HFF-Myc (cell line): Measurements from ENCODE around the gene STXBP4.

Experiments used
- DNase-seq: peaks from one replicate; pipeline ENCODE4 v3.0.0-alpha.2; 2011; ENCODE audit warnings: low read depth; ENCODE audit errors: extremely low read depth
- H3K4me3 ChIP-seq: replicated peaks from 2 replicates; pipeline ENCODE4 v1.5.1; 2011; ENCODE audit warnings: low read depth, mild to moderate bottlenecking, control low read depth, low read length
- TF ChIP-seq, protein P1 (sequence below): IDR thresholded peaks from 2 replicates; pipeline ENCODE4 v1.5.1; 2012; ENCODE audit warnings: mild to moderate bottlenecking, low read depth, low read length, control low read depth; ENCODE audit errors: missing control alignments

STXBP4 gene

DNA sequence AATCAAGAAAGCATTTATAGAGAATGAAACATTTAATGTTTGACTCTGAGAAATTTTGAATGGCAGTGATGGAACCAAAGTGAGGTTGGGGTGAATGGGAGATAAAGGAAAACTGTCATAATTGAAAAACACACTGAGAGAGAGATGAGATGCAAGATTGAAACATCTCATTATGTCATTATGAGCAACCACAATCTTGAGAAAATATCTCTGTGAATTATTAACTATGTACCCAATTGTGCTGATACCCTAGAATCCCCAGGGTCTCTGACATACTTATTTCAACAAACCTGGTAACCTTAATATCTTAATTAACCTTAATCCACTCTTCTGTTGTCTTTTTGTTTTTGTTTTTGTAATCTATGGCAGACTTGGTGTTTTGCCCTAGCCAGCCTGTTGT is 152.7 kb downstream of the STXBP4 start:
- H3K4me3 ChIP-seq = no peak overlapping the region
- TF ChIP-seq, protein P1, sequence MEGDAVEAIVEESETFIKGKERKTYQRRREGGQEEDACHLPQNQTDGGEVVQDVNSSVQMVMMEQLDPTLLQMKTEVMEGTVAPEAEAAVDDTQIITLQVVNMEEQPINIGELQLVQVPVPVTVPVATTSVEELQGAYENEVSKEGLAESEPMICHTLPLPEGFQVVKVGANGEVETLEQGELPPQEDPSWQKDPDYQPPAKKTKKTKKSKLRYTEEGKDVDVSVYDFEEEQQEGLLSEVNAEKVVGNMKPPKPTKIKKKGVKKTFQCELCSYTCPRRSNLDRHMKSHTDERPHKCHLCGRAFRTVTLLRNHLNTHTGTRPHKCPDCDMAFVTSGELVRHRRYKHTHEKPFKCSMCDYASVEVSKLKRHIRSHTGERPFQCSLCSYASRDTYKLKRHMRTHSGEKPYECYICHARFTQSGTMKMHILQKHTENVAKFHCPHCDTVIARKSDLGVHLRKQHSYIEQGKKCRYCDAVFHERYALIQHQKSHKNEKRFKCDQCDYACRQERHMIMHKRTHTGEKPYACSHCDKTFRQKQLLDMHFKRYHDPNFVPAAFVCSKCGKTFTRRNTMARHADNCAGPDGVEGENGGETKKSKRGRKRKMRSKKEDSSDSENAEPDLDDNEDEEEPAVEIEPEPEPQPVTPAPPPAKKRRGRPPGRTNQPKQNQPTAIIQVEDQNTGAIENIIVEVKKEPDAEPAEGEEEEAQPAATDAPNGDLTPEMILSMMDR = no peak
- no peak for DNase-seq

DNA sequence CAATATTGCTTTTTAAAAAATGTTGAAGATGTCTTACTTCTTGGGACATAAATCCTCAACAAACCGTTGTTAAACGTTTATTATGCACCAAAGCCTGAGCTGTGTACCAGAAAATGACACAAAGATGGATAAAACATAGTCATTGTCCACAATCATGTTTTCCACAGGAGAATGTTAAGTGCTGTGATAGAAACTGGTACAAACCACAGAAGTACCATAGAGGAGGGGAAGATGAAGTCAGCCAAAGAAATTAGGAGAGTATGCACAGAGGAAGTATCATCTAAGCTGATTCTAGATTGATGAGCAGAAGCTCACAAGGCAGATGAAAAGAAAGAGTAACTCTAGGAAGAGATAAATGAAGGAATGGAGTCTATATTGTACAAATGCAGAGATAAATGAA is 153.5 kb downstream of the STXBP4 start:
- DNase-seq = no peak
- TF ChIP-seq, protein P1 = no peak
- H3K4me3 ChIP-seq = no peak overlapping the region

- TF ChIP-seq, protein P1 = no peak
- no peak for DNase-seq
Measured at GRCh38 chr17:55124730-55125360, 156.3 kb downstream of the STXBP4 start.

DNA sequence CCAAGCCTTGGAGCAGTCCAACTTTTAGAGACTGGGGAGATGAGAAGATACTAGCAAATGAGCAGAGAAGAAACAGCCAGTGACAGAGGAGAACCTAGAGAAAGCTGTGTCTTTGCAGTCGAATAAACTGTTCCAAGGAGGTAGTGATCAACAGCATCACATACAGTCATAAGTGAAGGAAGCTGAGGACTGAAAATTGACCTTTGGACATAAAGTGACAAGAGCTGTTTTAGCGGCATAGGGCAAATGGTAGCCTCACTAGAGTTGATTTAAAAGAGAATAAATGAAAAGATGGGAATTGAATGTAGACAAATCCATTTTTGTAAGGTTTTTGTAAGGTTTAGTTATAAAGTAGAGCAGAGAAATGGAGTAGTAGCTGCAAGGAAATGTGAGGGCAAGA is 165.0 kb downstream of the STXBP4 start:
- H3K4me3 ChIP-seq = no peak overlapping the region
- TF ChIP-seq, protein P1 = no peak
- no peak for DNase-seq

More at GRCh38 chr17:55124730-55125360, 156.3 kb downstream of the STXBP4 start:
- no peak overlapping the region for H3K4me3 ChIP-seq

GRCh38 chr17:55134486-55135157 is 166.1 kb downstream of the STXBP4 start:
- TF ChIP-seq, protein P1 = no peak
- no peak for DNase-seq
- no peak overlapping the region for H3K4me3 ChIP-seq

DNA sequence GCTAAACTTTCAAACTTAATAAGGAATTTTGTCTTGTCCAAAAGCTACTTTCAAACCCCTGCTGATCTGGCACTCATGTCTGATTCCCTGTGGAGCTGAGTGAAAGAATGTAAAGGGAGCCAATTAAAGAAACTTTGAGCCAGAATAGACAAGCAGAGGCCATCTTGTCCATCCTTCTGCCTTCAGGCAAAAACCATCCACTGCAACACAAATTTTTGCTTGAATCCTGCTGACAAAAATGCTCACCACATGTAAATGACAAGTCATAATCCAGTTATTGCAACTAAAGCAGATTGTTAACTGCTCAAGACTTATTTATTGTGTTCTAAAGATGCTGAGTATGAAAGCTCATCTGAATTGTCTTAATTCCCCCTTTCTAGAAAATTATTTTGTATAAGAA is 172.2 kb downstream of the STXBP4 start:
- TF ChIP-seq, protein P1 = no peak
- DNase-seq = no peak
- no peak overlapping the region for H3K4me3 ChIP-seq

GRCh38 chr17:55144518-55144917 is 176.0 kb downstream of the STXBP4 start:
- no peak for DNase-seq
- TF ChIP-seq, protein P1 = no peak
- no peak overlapping the region for H3K4me3 ChIP-seq
